Measurements from ENCODE around the gene CST4. TPM values are rescaled to one million over a fixed set of nuclear protein-coding genes. Genes with fewer than 3 reads are reported as not detected.

CST4 gene
- total RNA-seq, 6 donors from 2014 or later = not detected

DNA sequence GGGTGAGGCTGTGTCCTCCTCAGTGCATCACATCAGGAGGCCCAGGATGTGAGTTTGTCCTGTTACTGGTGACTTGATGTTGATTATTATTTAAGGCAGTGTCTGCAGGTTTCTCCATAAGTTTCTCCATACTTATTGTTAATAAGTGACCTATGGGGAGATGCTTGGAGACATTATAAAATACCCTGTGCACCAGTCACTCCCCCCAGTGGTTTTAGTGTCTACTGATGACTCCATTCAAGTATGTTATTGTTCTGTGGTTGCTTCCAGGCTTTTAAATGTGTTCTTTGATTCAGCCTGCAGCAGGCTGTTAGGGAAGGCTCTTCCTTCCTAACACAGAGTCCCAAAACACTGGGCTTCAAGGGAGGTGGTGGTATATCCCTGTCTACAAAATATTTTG is 36.5 kb downstream of the CST4 start:
- no peaks in the 10 kb centered on the region for H3K9me3 ChIP-seq
- no peak for ATAC-seq (ENCODE audit: low FRiP score in 2 of 2)
- no peaks in the 10 kb centered on the region for H3K27me3 ChIP-seq
- TF ChIP-seq POLR2AphosphoS5 (IDR thresholded peaks at IDR 0.05) = no peak
- TF ChIP-seq, protein P1, sequence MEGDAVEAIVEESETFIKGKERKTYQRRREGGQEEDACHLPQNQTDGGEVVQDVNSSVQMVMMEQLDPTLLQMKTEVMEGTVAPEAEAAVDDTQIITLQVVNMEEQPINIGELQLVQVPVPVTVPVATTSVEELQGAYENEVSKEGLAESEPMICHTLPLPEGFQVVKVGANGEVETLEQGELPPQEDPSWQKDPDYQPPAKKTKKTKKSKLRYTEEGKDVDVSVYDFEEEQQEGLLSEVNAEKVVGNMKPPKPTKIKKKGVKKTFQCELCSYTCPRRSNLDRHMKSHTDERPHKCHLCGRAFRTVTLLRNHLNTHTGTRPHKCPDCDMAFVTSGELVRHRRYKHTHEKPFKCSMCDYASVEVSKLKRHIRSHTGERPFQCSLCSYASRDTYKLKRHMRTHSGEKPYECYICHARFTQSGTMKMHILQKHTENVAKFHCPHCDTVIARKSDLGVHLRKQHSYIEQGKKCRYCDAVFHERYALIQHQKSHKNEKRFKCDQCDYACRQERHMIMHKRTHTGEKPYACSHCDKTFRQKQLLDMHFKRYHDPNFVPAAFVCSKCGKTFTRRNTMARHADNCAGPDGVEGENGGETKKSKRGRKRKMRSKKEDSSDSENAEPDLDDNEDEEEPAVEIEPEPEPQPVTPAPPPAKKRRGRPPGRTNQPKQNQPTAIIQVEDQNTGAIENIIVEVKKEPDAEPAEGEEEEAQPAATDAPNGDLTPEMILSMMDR (IDR thresholded peaks at IDR 0.05) = no peak
- no peak for TF ChIP-seq POLR2A (IDR thresholded peaks at IDR 0.05)
- no peak for TF ChIP-seq EP300 (IDR thresholded peaks at IDR 0.05)
- H3K4me1 ChIP-seq = peaks cover 10 to 19% (median 18%) of the 10 kb centered on the region in 4 donors
- no peak overlapping the region for H3K4me3 ChIP-seq
- no peak overlapping the region for H3K27ac ChIP-seq
- no peaks in the 10 kb centered on the region for H3K36me3 ChIP-seq
- DNase-seq = no peak

DNA sequence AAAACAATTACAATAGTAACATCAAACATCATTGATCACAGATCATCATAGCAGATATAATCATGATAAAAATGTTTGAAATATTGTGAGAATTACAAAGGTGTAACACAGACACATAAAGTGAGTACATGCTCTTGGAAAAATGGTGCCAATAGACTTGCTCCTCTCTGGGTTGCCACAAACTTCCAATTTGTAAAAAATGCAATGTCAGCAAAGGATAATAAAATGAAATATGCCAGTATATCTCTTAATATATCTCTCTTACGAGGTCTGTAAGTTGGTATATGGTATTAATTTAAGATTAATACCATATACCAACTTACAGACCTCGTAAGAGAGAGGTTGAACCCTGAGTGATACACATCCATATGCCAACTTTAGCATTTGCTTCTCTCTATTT is 37.7 kb downstream of the CST4 start:
- TF ChIP-seq EP300 (IDR thresholded peaks at IDR 0.05) = no peak
- TF ChIP-seq POLR2AphosphoS5 (IDR thresholded peaks at IDR 0.05) = no peak
- TF ChIP-seq POLR2A (IDR thresholded peaks at IDR 0.05) = no peak
- TF ChIP-seq, protein P1 (IDR thresholded peaks at IDR 0.05) = no peak
- ATAC-seq (ENCODE audit: low FRiP score in 2 of 2) (no peak), DNase-seq (no peak)
- H3K27ac ChIP-seq = no peak overlapping the region
- WGBS, 2 donors = 86 to 91% methylated on average over 2 of the region's 2 CpGs
- no peak overlapping the region for H3K4me3 ChIP-seq
- no peaks in the 10 kb centered on the region for H3K9me3 ChIP-seq
- no peaks in the 10 kb centered on the region for H3K36me3 ChIP-seq
- peaks cover 10 to 16% (median 13%) of the 10 kb centered on the region in 4 donors for H3K4me1 ChIP-seq
- H3K27me3 ChIP-seq = no peaks in the 10 kb centered on the region

DNA sequence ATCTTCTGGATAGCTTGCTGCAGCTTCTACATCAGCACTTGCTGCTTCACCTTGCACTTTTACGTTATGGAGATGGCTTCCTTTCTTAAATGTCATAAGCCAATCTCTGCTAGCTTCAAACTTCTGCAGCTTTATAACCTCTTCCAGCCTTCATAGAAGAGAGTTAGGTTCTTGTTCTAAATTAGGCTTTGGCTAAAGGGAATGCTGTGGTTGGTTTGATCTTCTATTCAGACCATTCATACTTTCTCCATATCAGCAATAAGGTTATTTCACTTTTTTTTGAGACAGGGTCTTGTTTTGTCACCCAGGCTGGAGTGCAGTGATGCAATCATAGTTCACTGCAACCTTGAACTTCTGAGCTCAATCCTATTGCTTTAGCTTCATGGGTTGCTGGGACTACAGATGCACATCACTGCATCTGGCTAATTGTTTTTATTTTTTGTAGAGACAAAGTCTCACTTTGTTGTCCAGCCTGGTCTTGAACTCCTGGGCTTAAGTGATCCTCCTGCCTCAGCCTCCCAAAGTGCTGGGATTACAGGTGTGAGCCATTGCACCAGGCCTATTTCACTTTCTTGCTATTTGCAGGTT is 38.9 kb downstream of the CST4 start:
- WGBS, 2 donors = 87 to 100% methylated on average over 1 of the region's 1 CpG
- H3K4me1 ChIP-seq = peaks cover 0 to 4% (median 2%) of the 10 kb centered on the region in 4 donors
- TF ChIP-seq EP300 (IDR thresholded peaks at IDR 0.05) (no peak), POLR2A (IDR thresholded peaks at IDR 0.05) (no peak), POLR2AphosphoS5 (IDR thresholded peaks at IDR 0.05) (no peak)
- TF ChIP-seq, protein P1 (IDR thresholded peaks at IDR 0.05) = no peak
- no peaks in the 10 kb centered on the region for H3K9me3 ChIP-seq
- no peaks in the 10 kb centered on the region for H3K36me3 ChIP-seq
- no peaks in the 10 kb centered on the region for H3K27me3 ChIP-seq
- no peak overlapping the region for H3K27ac ChIP-seq
- no peak for ATAC-seq (ENCODE audit: low FRiP score in 2 of 2)
- no peak for DNase-seq
- H3K4me3 ChIP-seq = no peak overlapping the region

DNA sequence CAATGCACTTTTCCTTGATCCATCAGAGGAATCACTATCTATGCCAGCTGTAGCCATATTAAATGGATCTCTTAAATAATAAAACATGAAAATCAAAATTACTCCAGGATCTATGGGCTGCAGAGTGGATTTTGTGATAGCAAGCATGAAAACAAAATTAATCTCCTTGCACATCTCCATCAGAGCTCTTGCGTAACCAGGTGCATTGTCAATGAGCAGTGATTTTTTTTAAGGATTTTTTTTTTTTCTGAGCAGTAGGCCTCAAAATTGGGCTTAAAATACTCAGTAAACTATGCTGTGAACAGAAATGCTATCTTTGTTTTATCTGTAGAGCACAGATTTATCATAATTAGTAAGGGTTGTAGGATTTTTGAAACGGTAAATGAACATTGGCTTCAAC is 39.6 kb downstream of the CST4 start:
- no peak for DNase-seq

More for the DNA sequence above, 39.6 kb downstream of the CST4 start:
- Histone ChIP-seq H3K27ac (no peak overlapping the region), H3K9me3 (no peaks in the 10 kb centered on the region), H3K4me1 (no peaks in the 10 kb centered on the region), H3K4me3 (no peak overlapping the region), H3K27me3 (no peaks in the 10 kb centered on the region), H3K36me3 (no peaks in the 10 kb centered on the region)
- 79 to 88% methylated on average over 2 of the region's 2 CpGs for WGBS, 2 donors
- TF ChIP-seq EP300 (IDR thresholded peaks at IDR 0.05) (no peak), POLR2AphosphoS5 (IDR thresholded peaks at IDR 0.05) (no peak), POLR2A (IDR thresholded peaks at IDR 0.05) (no peak)
- TF ChIP-seq, protein P1 (IDR thresholded peaks at IDR 0.05) = no peak
- ATAC-seq (ENCODE audit: low FRiP score in 2 of 2) = no peak

Measured in upper lobe of left lung (tissue), 6 donors.